K562 (cell line): ENCODE data around the gene HK2. TPM values are rescaled to one million over a fixed set of nuclear protein-coding genes. Genes with fewer than 3 reads are reported as not detected.

ENCODE experiments used
- AFF4 ChIP-seq: sonication (generic); formaldehyde crosslinking; IDR thresholded peaks from 2 replicates; pipeline ENCODE4 v1.8.0; 2023; ENCODE audit warnings: mild to moderate bottlenecking, missing genetic modification reagents
- SMAD3 ChIP-seq: fragments of 450-650 bp; formaldehyde crosslinking; conservative IDR thresholded peaks from 2 replicates; pipeline ENCODE4 v1.4.0; 2020; ENCODE audit warnings: mild to moderate bottlenecking
- ZNF561 ChIP-seq: fragments of 450-650 bp; formaldehyde crosslinking; conservative IDR thresholded peaks from 2 replicates; pipeline ENCODE4 v1.4.0; 2020; ENCODE audit warnings: mild to moderate bottlenecking, moderate library complexity
- ZNF717 ChIP-seq: fragments of 250-450 bp; sonication (Bioruptor Pico); IDR thresholded peaks from 2 replicates; pipeline ENCODE4 v1.5.0; 2021
- polyA plus RNA-seq, 8 experiments: library from polyadenylated mRNA; depleted of rRNA in 4 of 8; stranded (reverse) in 5 of 8; unstranded in 3 of 8; fragments of >200 nt; fragmentation: Nextera tagmentation in 2 of 8; fragmentation: Illumina TruSeq in 1 of 8; extraction: Ambion mirVana in 2 of 8; extraction: Trizol in 1 of 8; gene quantifications; 2 replicates each; pipeline versions ENCODE4 v1.2.1 to v1.2.3, GENCODE V29; 2011 to 2014; ENCODE audit warnings: inconsistent platforms in 1 of 8, missing spikeins in 1 of 8
- total RNA-seq, 7 experiments: library from RNA; depleted of rRNA in 6 of 7; stranded (reverse); fragments of >200 nt in 6 of 7; fragmentation: Illumina TruSeq in 2 of 7; extraction: Trizol in 2 of 7; gene quantifications; 2 replicates each; pipeline versions ENCODE4 v1.2.1 to v1.2.3, GENCODE V29; 2011 to 2021; ENCODE audit warnings: low replicate concordance in 1 of 7
- TF ChIP-seq, protein P1 (sequence below): fragments of 150-350 bp; conservative IDR thresholded peaks from 2 replicates; pipeline ENCODE4 v1.6.1; 2014; ENCODE audit warnings: low read length

Gene HK2
- total and polyA plus RNA-seq, 9 of the 15 experiments (the other 6 are each of a cell fraction or from before 2014, with no cell fraction given) = 4.7 to 56.0 (median 19.9) TPM

- TF ChIP-seq AFF4 (CRISPR knock-in tag) (no peak), ZNF717 (CRISPR knock-in tag) (no peak), ZNF561 (CRISPR knock-in tag) (no peak), SMAD3 (CRISPR knock-in tag) (no peak)
- TF ChIP-seq, protein P1, sequence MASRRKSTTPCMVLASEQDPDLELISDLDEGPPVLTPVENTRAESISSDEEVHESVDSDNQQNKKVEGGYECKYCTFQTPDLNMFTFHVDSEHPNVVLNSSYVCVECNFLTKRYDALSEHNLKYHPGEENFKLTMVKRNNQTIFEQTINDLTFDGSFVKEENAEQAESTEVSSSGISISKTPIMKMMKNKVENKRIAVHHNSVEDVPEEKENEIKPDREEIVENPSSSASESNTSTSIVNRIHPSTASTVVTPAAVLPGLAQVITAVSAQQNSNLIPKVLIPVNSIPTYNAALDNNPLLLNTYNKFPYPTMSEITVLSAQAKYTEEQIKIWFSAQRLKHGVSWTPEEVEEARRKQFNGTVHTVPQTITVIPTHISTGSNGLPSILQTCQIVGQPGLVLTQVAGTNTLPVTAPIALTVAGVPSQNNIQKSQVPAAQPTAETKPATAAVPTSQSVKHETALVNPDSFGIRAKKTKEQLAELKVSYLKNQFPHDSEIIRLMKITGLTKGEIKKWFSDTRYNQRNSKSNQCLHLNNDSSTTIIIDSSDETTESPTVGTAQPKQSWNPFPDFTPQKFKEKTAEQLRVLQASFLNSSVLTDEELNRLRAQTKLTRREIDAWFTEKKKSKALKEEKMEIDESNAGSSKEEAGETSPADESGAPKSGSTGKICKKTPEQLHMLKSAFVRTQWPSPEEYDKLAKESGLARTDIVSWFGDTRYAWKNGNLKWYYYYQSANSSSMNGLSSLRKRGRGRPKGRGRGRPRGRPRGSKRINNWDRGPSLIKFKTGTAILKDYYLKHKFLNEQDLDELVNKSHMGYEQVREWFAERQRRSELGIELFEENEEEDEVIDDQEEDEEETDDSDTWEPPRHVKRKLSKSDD = no peak
Observed at GRCh38 chr2:74860521-74860920, 26.6 kb downstream of the HK2 start (continued).
